HEK293 (cell line): ENCODE measurements around the gene AP2M1.

Source experiments
- CTCF ChIA-PET: fragments of 350-600 bp; formaldehyde crosslinking; extraction: SDS; loops from one replicate; lab custom pipeline; 2021; ENCODE audit warnings: antibody characterized with exemption; lab: Yijun Ruan, JAX
- POLR2A ChIA-PET: fragments of 300-600 bp; formaldehyde crosslinking; extraction: SDS; loops from one replicate; lab custom pipeline; 2020; ENCODE audit warnings: antibody characterized with exemption, inconsistent platforms; lab: Yijun Ruan, JAX
- H3K27ac ChIP-seq: fragments of 200-500 bp; sonication (Bioruptor generic); 2 replicates; pipeline ENCODE4 v1.5.1; 2014; ENCODE audit warnings: low read depth, low read length, control low read depth, inconsistent platforms; ENCODE audit errors: extremely low read depth
- H3K36me3 ChIP-seq, 2 experiments: fragments of 200-500 bp in 1 of 2; sonication (Bioruptor generic) in 1 of 2; 1 replicate in 1 of 2; 2 replicates in 1 of 2; pipeline ENCODE4 v1.5.1; 2014 to 2017; ENCODE audit warnings: inconsistent platforms in 2 of 2, low read length in 2 of 2; ENCODE audit not compliant: control insufficient read depth in 2 of 2, insufficient read depth in 1 of 2
- H3K4me1 ChIP-seq: fragments of 200-500 bp; sonication (Bioruptor generic); 2 replicates; pipeline ENCODE4 v1.5.1; 2014; ENCODE audit warnings: mild to moderate bottlenecking, low read length, inconsistent platforms; ENCODE audit not compliant: control insufficient read depth, insufficient read depth
- H3K4me3 ChIP-seq: 2 replicates; pipeline ENCODE4 v1.5.1; 2011; ENCODE audit warnings: low read depth, mild to moderate bottlenecking, control low read depth, low read length, moderate library complexity
- H3K9me3 ChIP-seq: fragments of 200-500 bp; sonication (Bioruptor generic); 2 replicates; pipeline ENCODE4 v1.5.1; 2014; ENCODE audit warnings: low read depth, low read length, inconsistent platforms; ENCODE audit not compliant: control insufficient read depth, insufficient read depth
- TRIM28 ChIP-seq: IDR thresholded peaks from 2 replicates; pipeline ENCODE4 v1.6.1; 2011; ENCODE audit warnings: low read length, control low read depth, borderline replicate concordance
- ZBTB17 ChIP-seq: fragments of 450-650 bp; formaldehyde crosslinking; IDR thresholded peaks from 2 replicates; pipeline ENCODE4 v1.5.1; 2016; ENCODE audit warnings: missing biosample characterization, missing genetic modification characterization
- ZBTB49 ChIP-seq: fragments of 450-650 bp; formaldehyde crosslinking; IDR thresholded peaks from 2 replicates; pipeline ENCODE4 v1.5.1; 2016; ENCODE audit warnings: missing biosample characterization, missing genetic modification characterization, low read depth
- ZFHX2 ChIP-seq: fragments of 450-650 bp; formaldehyde crosslinking; conservative IDR thresholded peaks from 2 replicates; pipeline ENCODE4 v1.5.1; 2016; ENCODE audit warnings: missing biosample characterization, missing genetic modification characterization
- ZIC2 ChIP-seq: fragments of 450-650 bp; formaldehyde crosslinking; IDR thresholded peaks from 2 replicates; pipeline ENCODE4 v1.5.1; 2016; ENCODE audit warnings: missing biosample characterization, missing genetic modification characterization
- ZNF18 ChIP-seq: fragments of 450-650 bp; formaldehyde crosslinking; IDR thresholded peaks from 2 replicates; pipeline ENCODE4 v1.5.1; 2016; ENCODE audit warnings: missing biosample characterization, missing genetic modification characterization
- ZNF184 ChIP-seq: fragments of 450-650 bp; IDR thresholded peaks from 2 replicates; pipeline ENCODE4 v1.5.1; 2018; ENCODE audit warnings: missing biosample characterization, mild to moderate bottlenecking, missing genetic modification characterization
- ZNF366 ChIP-seq: fragments of 450-650 bp; formaldehyde crosslinking; conservative IDR thresholded peaks from 2 replicates; pipeline ENCODE4 v1.5.1; 2016; ENCODE audit warnings: missing biosample characterization, missing genetic modification characterization
- ZNF398 ChIP-seq: fragments of 450-650 bp; formaldehyde crosslinking; IDR thresholded peaks from 2 replicates; pipeline ENCODE4 v1.5.1; 2017; ENCODE audit warnings: missing biosample characterization, missing genetic modification characterization
- ZNF639 ChIP-seq: fragments of 450-650 bp; formaldehyde crosslinking; IDR thresholded peaks from 2 replicates; pipeline ENCODE4 v1.5.1; 2016; ENCODE audit warnings: missing biosample characterization, missing genetic modification characterization
- ZNF837 ChIP-seq: fragments of 450-650 bp; formaldehyde crosslinking; IDR thresholded peaks from 2 replicates; pipeline ENCODE4 v1.5.1; 2016; ENCODE audit warnings: missing biosample characterization, missing genetic modification characterization
- ZNF843 ChIP-seq: fragments of 450-650 bp; formaldehyde crosslinking; IDR thresholded peaks from 2 replicates; pipeline ENCODE4 v1.5.1; 2016; ENCODE audit warnings: missing biosample characterization, missing genetic modification characterization
- ZSCAN16 ChIP-seq: fragments of 450-650 bp; formaldehyde crosslinking; IDR thresholded peaks from 2 replicates; pipeline ENCODE4 v1.5.1; 2016; ENCODE audit warnings: missing biosample characterization, missing genetic modification characterization

Gene AP2M1

GRCh38 chr3:184218814-184219213 is 44.2 kb downstream of the AP2M1 start:
- TF ChIP-seq ZNF837: no peak
- 0 out of 2 replicates have a peak, but pooled peaks have one; percentile 22 for TF ChIP-seq ZIC2
- ChIA-PET CTCF (interaction anchor here (0.5 to 3.0 kb wide), 3 partner anchors 8 to 72 kb away, joined by 3 to 25 read pairs (median 5); no protein-coding TSS in a partner anchor), POLR2A (no interaction called here)
- Histone ChIP-seq H3K36me3 (no peaks in the 10 kb centered on the region), H3K9me3 (no peaks in the 10 kb centered on the region), H3K4me3 (no peak overlapping the region), H3K27ac (no peak overlapping the region), H3K4me1 (no peaks in the 10 kb centered on the region)

- TF ChIP-seq ZNF184 (tag by site-specific recombination) (no peak), ZFHX2 (tag by site-specific recombination) (peak; percentile 16; the same call in 1 of the 2 replicates)
- CTCF ChIA-PET: no interaction called here
- Histone ChIP-seq H3K27ac (no peak overlapping the region), H3K36me3 (no peaks in the 10 kb centered on the region), H3K4me3 (no peak overlapping the region), H3K9me3 (no peaks in the 10 kb centered on the region), H3K4me1 (no peaks in the 10 kb centered on the region)
- POLR2A ChIA-PET: no interaction called here
Measured at GRCh38 chr3:184222521-184222920, 47.9 kb downstream of the AP2M1 start.

GRCh38 chr3:184223946-184224345 is 49.3 kb downstream of the AP2M1 start:
- H3K4me1 ChIP-seq: no peaks in the 10 kb centered on the region
- TF ChIP-seq ZSCAN16 (tag by site-specific recombination): no peak
- TF ChIP-seq ZNF18: no peak
- peak; percentile 64 for TF ChIP-seq ZBTB17
- TF ChIP-seq ZNF843 (tag by site-specific recombination): no peak
- peak; percentile 65; the same call in 1 of the 2 replicates for TF ChIP-seq ZNF366
- TF ChIP-seq ZBTB49: no peak
- TF ChIP-seq ZNF639 (tag by site-specific recombination): no peak
- TF ChIP-seq ZNF398 (tag by site-specific recombination): no peak
- TF ChIP-seq TRIM28: no peak
- TF ChIP-seq, all 188 proteins: peak for 2
- Histone ChIP-seq H3K27ac (no peak overlapping the region), H3K4me3 (no peak overlapping the region), H3K36me3 (no peaks in the 10 kb centered on the region), H3K9me3 (no peaks in the 10 kb centered on the region)
- ChIA-PET CTCF (interaction anchor here (0.7 kb wide), 1 partner anchor 15 kb away, joined by 3 read pairs; no protein-coding TSS in a partner anchor), POLR2A (no interaction called here)
